Hepatocyte (in vitro differentiated cells): ENCODE data around the gene ABCA8. TPM values are rescaled to one million over a fixed set of nuclear protein-coding genes. Genes with fewer than 3 reads are reported as not detected.
"Not testable (repeated sequence)": the region's sequence is repeated elsewhere in the genome, so short reads cannot be mapped to it uniquely, and the experiment has no call there.

Source experiments
- DNase-seq: peaks from one replicate; pipeline ENCODE4 v3.0.0-alpha.2; 2016; ENCODE audit warnings: low spot score
- H2AFZ ChIP-seq: fragments of 200-600 bp; sonication (generic); 2 replicates; pipeline ENCODE4 v1.6.0; 2016; ENCODE audit warnings: antibody characterized with exemption, mild to moderate bottlenecking
- H3K27ac ChIP-seq: fragments of 200-600 bp; sonication (generic); 2 replicates; pipeline ENCODE4 v1.5.1; 2016; ENCODE audit warnings: mild to moderate bottlenecking
- H3K27me3 ChIP-seq: fragments of 200-600 bp; sonication (generic); 2 replicates; pipeline ENCODE4 v1.6.1; 2016
- H3K36me3 ChIP-seq: fragments of 200-600 bp; sonication (generic); replicated peaks from 2 replicates; pipeline ENCODE4 v1.5.1; 2016; ENCODE audit warnings: low read depth; ENCODE audit not compliant: insufficient read depth
- H3K4me1 ChIP-seq: fragments of 200-600 bp; sonication (generic); 2 replicates; pipeline ENCODE4 v1.5.1; 2016; ENCODE audit warnings: mild to moderate bottlenecking, moderate library complexity; ENCODE audit not compliant: insufficient read depth
- H3K4me2 ChIP-seq: fragments of 200-600 bp; sonication (generic); 2 replicates; pipeline ENCODE4 v1.6.0; 2016
- H3K4me3 ChIP-seq: fragments of 200-600 bp; sonication (generic); 2 replicates; pipeline ENCODE4 v1.5.1; 2016; ENCODE audit warnings: mild to moderate bottlenecking
- H3K79me2 ChIP-seq: fragments of 200-600 bp; sonication (generic); 2 replicates; pipeline ENCODE4 v1.6.0; 2017; ENCODE audit warnings: mild to moderate bottlenecking
- H3K9me2 ChIP-seq: fragments of 200-600 bp; sonication (generic); replicated peaks from 2 replicates; pipeline ENCODE4 v1.6.0; 2017; ENCODE audit warnings: mild to moderate bottlenecking; ENCODE audit not compliant: insufficient read depth
- H3K9me3 ChIP-seq: fragments of 200-600 bp; sonication (generic); 2 replicates; pipeline ENCODE4 v1.5.1; 2016; ENCODE audit warnings: low read depth, mild to moderate bottlenecking
- H4K20me1 ChIP-seq: fragments of 200-600 bp; sonication (generic); 2 replicates; pipeline ENCODE4 v1.6.0; 2016; ENCODE audit warnings: mild to moderate bottlenecking; ENCODE audit not compliant: insufficient read depth, poor library complexity, severe bottlenecking
- CTCF ChIP-seq: fragments of 200-600 bp; sonication (generic); IDR thresholded peaks from 2 replicates; pipeline ENCODE4 v1.5.1; 2016; ENCODE audit warnings: antibody characterized with exemption, mild to moderate bottlenecking; ENCODE audit not compliant: poor library complexity
- EZH2 ChIP-seq: fragments of 200-600 bp; sonication (generic); IDR thresholded peaks from 2 replicates; pipeline ENCODE4 v1.6.1; 2016; ENCODE audit warnings: antibody characterized with exemption, mild to moderate bottlenecking, borderline replicate concordance
- EZH2phosphoT487 ChIP-seq: fragments of 200-600 bp; sonication (generic); IDR thresholded peaks from one replicate; pipeline ENCODE4 v1.6.1; 2018; ENCODE audit warnings: antibody characterized with exemption, mild to moderate bottlenecking, low read depth, moderate library complexity; ENCODE audit not compliant: unreplicated experiment, severe bottlenecking
- WGBS: methylation state at CpG from one replicate; pipeline ENCODE4 v1.1.6; 2016; ENCODE audit warnings: low lambda C conversion rate; ENCODE audit errors: missing lambda C conversion rate; 5-methylcytosine and 5-hydroxymethylcytosine counted together
- polyA plus RNA-seq: library from polyadenylated mRNA; unstranded; fragments of >200 nt; fragmentation: Nextera tagmentation; extraction: Ambion mirVana; gene quantifications from 2 replicates; pipeline ENCODE4 v1.2.1, GENCODE V29; 2016
- total RNA-seq: library from RNA; depleted of rRNA; stranded (reverse); fragments of >200 nt; gene quantifications from 2 replicates; pipeline ENCODE4 v1.2.3, GENCODE V29; 2014

ABCA8 gene
- total and polyA plus RNA-seq, 2 experiments from 2014 or later: 2.1 to 6.0 TPM

DNA sequence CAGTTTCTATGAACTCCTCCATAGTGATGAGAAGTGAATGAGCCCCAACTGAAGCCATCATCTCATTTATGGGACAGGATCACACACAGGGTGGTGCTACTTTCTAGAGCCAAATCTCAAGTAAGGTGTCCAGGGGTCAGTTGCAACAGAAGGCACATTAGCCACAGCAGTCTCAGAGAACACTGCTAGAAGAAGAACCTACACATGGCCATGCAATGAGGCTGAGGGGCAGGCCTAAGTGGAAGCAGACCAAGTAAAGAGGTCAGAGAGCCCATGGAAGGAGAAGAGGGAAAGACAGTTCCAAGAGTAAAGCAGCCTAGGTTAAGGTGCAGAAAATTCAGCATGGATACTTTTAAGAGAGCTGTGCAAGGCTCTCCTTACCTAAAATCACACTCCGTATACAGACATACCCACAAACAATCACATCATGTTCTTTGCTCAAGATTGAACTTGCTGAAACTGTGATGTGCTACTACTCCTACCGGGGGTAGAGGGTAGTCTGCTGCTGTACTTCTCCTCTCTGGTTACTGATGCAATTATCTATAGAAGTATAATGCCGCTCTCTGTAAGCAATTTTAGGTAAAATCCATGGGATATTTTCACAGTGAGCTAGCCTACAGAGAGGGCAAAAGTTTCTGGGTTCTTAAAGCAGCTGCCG is 1.7 kb downstream of the ABCA8 start:
- H3K4me1 ChIP-seq: peaks cover 11% of the 10 kb centered on the region
- H3K27ac ChIP-seq: no peak overlapping the region
- H3K79me2 ChIP-seq: no peaks in the 10 kb centered on the region
- H3K4me3 ChIP-seq: no peak overlapping the region
- no peak overlapping the region for H3K4me2 ChIP-seq
- no peak for DNase-seq
- no peaks in the 10 kb centered on the region for H3K36me3 ChIP-seq
- H3K27me3 ChIP-seq: no peaks in the 10 kb centered on the region
- H2AFZ ChIP-seq: no peak overlapping the region
- H3K9me3 ChIP-seq: no peaks in the 10 kb centered on the region
- H4K20me1 ChIP-seq: no peaks in the 10 kb centered on the region
- 90% methylated on average over 4 of the region's 4 CpGs for WGBS
- H3K9me2 ChIP-seq: no peaks in the 10 kb centered on the region
- TF ChIP-seq EZH2 (no peak), EZH2phosphoT487 (no peak), CTCF (no peak)

DNA sequence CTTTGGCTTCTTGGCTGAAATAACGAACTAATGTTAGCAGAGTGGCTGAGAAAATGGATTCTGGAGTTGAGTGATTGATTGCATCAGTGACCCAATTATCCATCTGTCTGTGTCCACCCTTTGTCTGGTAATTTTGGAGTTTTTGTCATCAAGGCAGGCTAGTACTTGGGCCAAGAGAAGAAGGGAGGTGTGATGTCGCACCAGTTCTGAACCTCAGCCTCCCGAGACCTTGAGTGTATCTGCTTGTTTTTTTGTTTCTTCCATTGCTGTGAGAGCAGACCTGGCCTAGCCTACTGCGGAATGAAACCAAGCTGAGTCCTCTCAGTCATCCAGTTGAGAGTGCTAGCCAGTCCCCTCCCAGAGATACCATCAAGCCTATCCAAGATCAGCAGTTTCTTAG is 4.5 kb downstream of the ABCA8 start:
- Histone ChIP-seq H3K9me3 (no peaks in the 10 kb centered on the region), H3K27ac (no peak overlapping the region), H3K27me3 (no peaks in the 10 kb centered on the region), H3K36me3 (no peaks in the 10 kb centered on the region), H3K9me2 (no peaks in the 10 kb centered on the region), H2AFZ (no peak overlapping the region), H3K4me2 (no peak overlapping the region), H3K4me3 (no peak overlapping the region), H4K20me1 (no peaks in the 10 kb centered on the region), H3K4me1 (peaks cover 11% of the 10 kb centered on the region), H3K79me2 (no peaks in the 10 kb centered on the region)
- DNase-seq: no peak
- TF ChIP-seq CTCF: no peak
- TF ChIP-seq EZH2phosphoT487: no peak
- TF ChIP-seq EZH2: no peak
- 94% methylated on average over 4 of the region's 4 CpGs for WGBS

DNA sequence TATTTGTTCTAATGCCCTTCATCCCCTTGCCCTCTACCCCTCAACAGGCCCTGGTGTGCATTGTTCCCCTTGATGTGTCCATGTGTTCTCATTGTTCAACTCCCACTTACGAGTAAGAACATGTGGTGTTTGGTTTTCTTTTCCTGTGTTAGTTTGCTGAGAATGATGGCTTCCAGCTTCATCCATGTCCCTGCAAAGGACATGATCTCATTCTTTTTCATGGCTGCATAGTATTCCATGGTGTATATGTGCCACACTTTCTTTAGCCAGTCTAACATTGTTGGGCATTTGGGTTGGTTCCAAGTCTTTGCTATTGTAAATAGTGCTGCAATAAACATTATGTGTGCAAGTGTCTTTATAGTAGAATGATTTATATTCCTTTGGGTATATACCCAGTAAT is 7.3 kb downstream of the ABCA8 start:
- H3K79me2 ChIP-seq, H3K9me2 ChIP-seq, H2AFZ ChIP-seq, H4K20me1 ChIP-seq, H3K9me3 ChIP-seq, H3K27me3 ChIP-seq, H3K27ac ChIP-seq, H3K36me3 ChIP-seq, DNase-seq, H3K4me2 ChIP-seq, H3K4me3 ChIP-seq, H3K4me1 ChIP-seq: not testable (repeated sequence)
- 96% methylated on average over 1 of the region's 1 CpG for WGBS

GRCh38 chr17:68944435-68945035 is 10.7 kb downstream of the ABCA8 start:
- H3K79me2 ChIP-seq: no peaks in the 10 kb centered on the region
- no peaks in the 10 kb centered on the region for H4K20me1 ChIP-seq
- H3K27ac ChIP-seq: no peak overlapping the region
- WGBS: 83% methylated on average over 6 of the region's 6 CpGs
- TF ChIP-seq EZH2phosphoT487: no peak
- no peak for TF ChIP-seq CTCF
- no peak for TF ChIP-seq EZH2
- no peak overlapping the region for H3K4me3 ChIP-seq
- H3K4me1 ChIP-seq: no peaks in the 10 kb centered on the region
- no peaks in the 10 kb centered on the region for H3K36me3 ChIP-seq
- no peak overlapping the region for H3K4me2 ChIP-seq
- no peak overlapping the region for H2AFZ ChIP-seq
- no peaks in the 10 kb centered on the region for H3K27me3 ChIP-seq
- no peaks in the 10 kb centered on the region for H3K9me3 ChIP-seq
- no peaks in the 10 kb centered on the region for H3K9me2 ChIP-seq
- DNase-seq: no peak

DNA sequence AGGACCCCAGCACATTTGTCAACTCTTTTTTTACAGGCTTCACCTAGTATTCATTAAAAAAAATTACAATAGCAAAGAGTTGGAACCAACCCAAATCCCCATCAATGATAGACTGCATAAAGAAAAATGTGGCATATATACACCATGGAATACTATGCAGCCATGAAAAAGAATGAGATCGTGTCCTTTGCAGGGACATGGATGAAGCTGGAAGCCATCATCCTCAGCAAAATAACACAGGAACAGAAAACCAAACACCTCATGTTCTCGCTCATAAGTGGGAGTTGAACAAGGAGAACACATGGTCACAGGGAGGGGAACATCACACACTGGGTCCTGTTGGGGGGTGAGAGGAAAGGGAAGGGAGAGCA is 11.4 kb downstream of the ABCA8 start:
- not testable (repeated sequence) for H3K4me3 ChIP-seq, H3K27ac ChIP-seq, H4K20me1 ChIP-seq, H3K79me2 ChIP-seq, H3K4me2 ChIP-seq, H3K9me3 ChIP-seq, H3K9me2 ChIP-seq, H3K4me1 ChIP-seq, H2AFZ ChIP-seq, H3K27me3 ChIP-seq, DNase-seq, H3K36me3 ChIP-seq
- 89% methylated on average over 2 of the region's 2 CpGs for WGBS
